H1 (cell line): Measurements from ENCODE around the gene ST6GALNAC2. TPM values are rescaled to one million over a fixed set of nuclear protein-coding genes. Genes with fewer than 3 reads are reported as not detected.

ENCODE experiments used
- CTCF ChIA-PET: fragments of 300-600 bp; sonication (Branson Sonifier 250); formaldehyde crosslinking; loops from one replicate; lab custom pipeline; 2021; ENCODE audit not compliant: partially characterized antibody; lab: Charles Lee
- POLR2A ChIA-PET: fragments of 300-600 bp; sonication (Branson Sonifier 250); formaldehyde crosslinking; loops from one replicate; lab custom pipeline; 2021; ENCODE audit warnings: inconsistent platforms; ENCODE audit not compliant: partially characterized antibody; lab: Charles Lee
- DNase-seq, 2 experiments: peaks; one replicate each; pipeline versions ENCODE4 v3.0.0 to v3.0.0-alpha.2; 2010 to 2022; ENCODE audit warnings: low spot score in 2 of 2, low read depth in 1 of 2, mixed read lengths in 1 of 2
- FAIRE-seq: peaks from 2 replicates; lab custom pipeline; 2011; peaks lifted over from hg19 to GRCh38; lab: Jason Lieb, UNC
- H2AFZ ChIP-seq: 2 replicates; pipeline ENCODE4 v1.8.1; 2012; ENCODE audit warnings: low read length, inconsistent platforms
- H2AK5ac ChIP-seq: 2 replicates; pipeline ENCODE4 v1.6.1; 2013; ENCODE audit warnings: low read depth, low read length
- H2BK120ac ChIP-seq: replicated peaks from 2 replicates; pipeline ENCODE3; 2013; ENCODE audit warnings: low read depth, low read length, inconsistent platforms
- H2BK12ac ChIP-seq: 2 replicates; pipeline ENCODE4 v1.6.1; 2013; ENCODE audit warnings: low read depth, low read length
- H2BK15ac ChIP-seq: 2 replicates; pipeline ENCODE4 v1.6.1; 2013; ENCODE audit warnings: low read length
- H2BK20ac ChIP-seq: 2 replicates; pipeline ENCODE4 v1.6.1; 2013; ENCODE audit warnings: low read length
- H2BK5ac ChIP-seq: 2 replicates; pipeline ENCODE4 v1.6.1; 2013; ENCODE audit warnings: low read depth, low read length
- H3K14ac ChIP-seq: 2 replicates; pipeline ENCODE4 v1.6.1; 2013; ENCODE audit warnings: inconsistent platforms; ENCODE audit not compliant: insufficient read length
- H3K18ac ChIP-seq: 2 replicates; pipeline ENCODE4 v1.6.1; 2013; ENCODE audit warnings: low read length; ENCODE audit errors: extremely low read depth
- H3K23ac ChIP-seq: 2 replicates; pipeline ENCODE4 v1.6.1; 2013; ENCODE audit warnings: inconsistent platforms; ENCODE audit not compliant: insufficient read length
- H3K23me2 ChIP-seq: 2 replicates; pipeline ENCODE4 v1.6.1; 2013; ENCODE audit warnings: low read depth, low read length
- H3K27ac ChIP-seq: 2 replicates; pipeline ENCODE4 v1.6.1; 2011; ENCODE audit warnings: low read depth, low read length, inconsistent platforms
- H3K27me3 ChIP-seq, 4 experiments: replicated peaks in 1 of 4; 1 replicate in 1 of 4; 2 replicates in 3 of 4; pipeline versions ENCODE4 v1.6.1 to v1.8.1; 2011 to 2013; ENCODE audit warnings: low read length in 3 of 4, mild to moderate bottlenecking in 3 of 4, inconsistent platforms in 2 of 4, mixed read lengths in 2 of 4, moderate library complexity in 1 of 4; ENCODE audit not compliant: control insufficient read depth in 3 of 4, insufficient read depth in 3 of 4; ENCODE audit errors: extremely low read depth in 1 of 4
- H3K36me3 ChIP-seq, 4 experiments: 2 replicates each; pipeline versions ENCODE4 v1.6.1 to v1.8.1; 2011 to 2013; ENCODE audit warnings: mild to moderate bottlenecking in 4 of 4, low read length in 3 of 4, moderate library complexity in 2 of 4, control low read depth in 1 of 4, inconsistent platforms in 1 of 4; ENCODE audit not compliant: insufficient read depth in 4 of 4, control insufficient read depth in 2 of 4
- H3K4ac ChIP-seq: replicated peaks from 2 replicates; pipeline ENCODE3; 2013; ENCODE audit warnings: low read length, low read depth, mixed read lengths, inconsistent platforms; ENCODE audit not compliant: insufficient read length
- H3K4me1 ChIP-seq, 4 experiments: replicated peaks in 1 of 4; 1 replicate in 1 of 4; 2 replicates in 3 of 4; pipeline versions ENCODE4 v1.6.1 to v1.8.1; 2011 to 2013; ENCODE audit warnings: low read length in 3 of 4, inconsistent platforms in 2 of 4, mixed read lengths in 1 of 4; ENCODE audit not compliant: insufficient read depth in 4 of 4, control insufficient read depth in 3 of 4
- H3K4me2 ChIP-seq, 2 experiments: 2 replicates each; pipeline versions ENCODE4 v1.6.1 to v1.8.1; 2011 to 2013; ENCODE audit warnings: low read depth in 2 of 2, low read length in 2 of 2, control low read depth in 1 of 2, inconsistent platforms in 1 of 2, mild to moderate bottlenecking in 1 of 2; ENCODE audit not compliant: insufficient read depth in 1 of 2
- H3K4me3 ChIP-seq, 4 experiments: fragments of 200-600, 300-600 bp in 1 of 4; sonication (generic), shearing (Covaris generic), sonication (Bioruptor Twin) in 1 of 4; 2 replicates each; pipeline versions ENCODE4 v1.5.1 to v1.8.1; 2011 to 2016; ENCODE audit warnings: low read length in 4 of 4, low read depth in 3 of 4, control low read depth in 2 of 4, inconsistent platforms in 2 of 4, mild to moderate bottlenecking in 2 of 4, mixed read lengths in 1 of 4, moderate library complexity in 1 of 4; ENCODE audit not compliant: insufficient read depth in 2 of 4; ENCODE audit errors: extremely low read depth in 1 of 4
- H3K56ac ChIP-seq: replicated peaks from 2 replicates; pipeline ENCODE3; 2013; ENCODE audit warnings: low read depth, mild to moderate bottlenecking, mixed read lengths, low read length, inconsistent platforms; ENCODE audit not compliant: insufficient read length
- H3K79me1 ChIP-seq: 2 replicates; pipeline ENCODE4 v1.6.1; 2013; ENCODE audit warnings: low read depth, low read length, control low read depth
- H3K79me2 ChIP-seq, 2 experiments: 2 replicates each; pipeline versions ENCODE4 v1.6.1 to v1.8.1; 2012 to 2013; ENCODE audit warnings: low read length in 2 of 2, mild to moderate bottlenecking in 2 of 2, inconsistent platforms in 1 of 2; ENCODE audit not compliant: insufficient read depth in 2 of 2, control insufficient read depth in 1 of 2
- H3K9ac ChIP-seq, 4 experiments: replicated peaks in 1 of 4; 1 replicate in 1 of 4; 2 replicates in 3 of 4; pipeline versions ENCODE4 v1.6.1 to v1.8.1; 2011 to 2013; ENCODE audit warnings: low read depth in 3 of 4, low read length in 3 of 4, control low read depth in 2 of 4, mild to moderate bottlenecking in 2 of 4, moderate library complexity in 2 of 4, inconsistent platforms in 1 of 4; ENCODE audit errors: extremely low read depth in 1 of 4
- H3K9me3 ChIP-seq, 2 experiments: 2 replicates each; pipeline versions ENCODE4 v1.6.1 to v1.8.1; 2012 to 2013; ENCODE audit warnings: mild to moderate bottlenecking in 2 of 2, moderate library complexity in 2 of 2, control low read depth in 1 of 2, inconsistent platforms in 1 of 2, low read depth in 1 of 2, low read length in 1 of 2, mixed read lengths in 1 of 2; ENCODE audit not compliant: insufficient read depth in 2 of 2
- H4K20me1 ChIP-seq, 2 experiments: replicated peaks in 1 of 2; 2 replicates each; pipeline versions ENCODE3 to v1.8.1; 2011 to 2013; ENCODE audit warnings: inconsistent platforms in 2 of 2, low read length in 2 of 2, mild to moderate bottlenecking in 1 of 2; ENCODE audit not compliant: insufficient read depth in 2 of 2, control insufficient read depth in 1 of 2
- H4K5ac ChIP-seq: 2 replicates; pipeline ENCODE4 v1.6.1; 2013; ENCODE audit warnings: low read length, low read depth, mixed read lengths, inconsistent platforms; ENCODE audit not compliant: insufficient read length
- H4K8ac ChIP-seq: 2 replicates; pipeline ENCODE4 v1.8.0; 2013; ENCODE audit warnings: mild to moderate bottlenecking, moderate library complexity, low read length, inconsistent platforms; ENCODE audit not compliant: insufficient read depth; ENCODE audit errors: extremely low read depth
- H4K91ac ChIP-seq: replicated peaks from 2 replicates; pipeline ENCODE3; 2013; ENCODE audit warnings: low read length, mixed read lengths, inconsistent platforms; ENCODE audit not compliant: insufficient read length
- BCL11A ChIP-seq, 2 experiments: IDR thresholded peaks; one replicate each; pipeline ENCODE4 v1.6.1; 2011; ENCODE audit warnings: low read depth in 2 of 2, low read length in 2 of 2, mild to moderate bottlenecking in 2 of 2
- CBX8 ChIP-seq: fragments of 300-800, 300-1000 bp; sonication (generic); IDR thresholded peaks from 2 replicates; pipeline ENCODE4 v1.7.1; 2016; ENCODE audit warnings: low read depth, low read length, borderline replicate concordance
- CHD1 ChIP-seq: IDR thresholded peaks from 2 replicates; pipeline ENCODE4 v1.6.1; 2012; ENCODE audit warnings: low read depth, low read length, improper control_type of control experiment
- CTBP2 ChIP-seq: IDR thresholded peaks from 2 replicates; pipeline ENCODE4 v1.7.0; 2011; ENCODE audit warnings: borderline replicate concordance, mild to moderate bottlenecking, moderate library complexity, mixed read lengths, low read length; ENCODE audit not compliant: insufficient read depth, insufficient read length
- GABPA ChIP-seq: IDR thresholded peaks from 2 replicates; pipeline ENCODE4 v1.6.1; 2011; ENCODE audit warnings: mild to moderate bottlenecking, low read length, moderate library complexity, borderline replicate concordance; ENCODE audit not compliant: insufficient read depth
- JUN ChIP-seq: IDR thresholded peaks from 2 replicates; pipeline ENCODE4 v1.6.1; 2011; ENCODE audit warnings: low read depth, mild to moderate bottlenecking, improper control_type of control experiment, low read length
- KDM5A ChIP-seq: fragments of 200-600 bp; IDR thresholded peaks from 2 replicates; pipeline ENCODE4 v1.7.1; 2012; ENCODE audit warnings: mild to moderate bottlenecking, low read length, inconsistent platforms, mixed read lengths
- NRF1 ChIP-seq: IDR thresholded peaks from 2 replicates; pipeline ENCODE4 v1.6.1; 2011; ENCODE audit warnings: mild to moderate bottlenecking, low read depth, low read length, improper control_type of control experiment
- SIN3A ChIP-seq, 2 experiments: IDR thresholded peaks in 1 of 2; conservative IDR thresholded peaks in 1 of 2; 2 replicates each; pipeline ENCODE4 v1.6.1; 2011 to 2012; ENCODE audit warnings: low read length in 2 of 2, improper control_type of control experiment in 1 of 2, low read depth in 1 of 2, mild to moderate bottlenecking in 1 of 2
- SIX5 ChIP-seq: IDR thresholded peaks from 2 replicates; pipeline ENCODE4 v1.6.1; 2011; ENCODE audit warnings: mild to moderate bottlenecking, low read depth, low read length
- SP4 ChIP-seq: IDR thresholded peaks from 2 replicates; pipeline ENCODE4 v1.6.1; 2012; ENCODE audit warnings: low read length, inconsistent platforms
- WGBS, 2 experiments: shearing (Covaris generic) in 1 of 2; methylation state at CpG; one replicate each; pipeline versions ENCODE4 v1.1.6 to v1.1.7; 2013 to 2015; ENCODE audit warnings: low lambda C conversion rate in 2 of 2, mixed read lengths in 2 of 2, inconsistent platforms in 1 of 2, low coverage in 1 of 2, missing lambda C conversion rate in 1 of 2; ENCODE audit not compliant: insufficient replicate concordance in 2 of 2, insufficient coverage in 1 of 2, insufficient read length in 1 of 2; ENCODE audit errors: extremely low coverage in 1 of 2, missing lambda C conversion rate in 1 of 2; 5-methylcytosine and 5-hydroxymethylcytosine counted together
- polyA plus RNA-seq, 7 experiments: library from polyadenylated mRNA; depleted of rRNA in 3 of 7; stranded (reverse) in 5 of 7; unstranded in 2 of 7; fragments of >200 nt in 5 of 7; fragments of 200-250 nt in 2 of 7; gene quantifications; 1 replicate in 5 of 7; 2 replicates in 1 of 7; 4 replicates in 1 of 7; pipeline versions ENCODE4 v1.2.1 to v1.2.3, GENCODE V29; 2011 to 2013; ENCODE audit warnings: missing spikeins in 2 of 7, mixed read lengths in 2 of 7
- total RNA-seq: library from RNA; stranded (reverse); fragmentation: NEBNext Ultra II Directional; extraction: Animal tissue kit (Norgen Biotek cat#: 25700); gene quantifications from 2 replicates; pipeline ENCODE4 v1.2.1, GENCODE V29; 2021

ST6GALNAC2 gene
- total and polyA plus RNA-seq, 2 of the 8 experiments (the other 6 are each of a cell fraction or from before 2014, with no cell fraction given) = 0.09 TPM; not detected in 1

DNA sequence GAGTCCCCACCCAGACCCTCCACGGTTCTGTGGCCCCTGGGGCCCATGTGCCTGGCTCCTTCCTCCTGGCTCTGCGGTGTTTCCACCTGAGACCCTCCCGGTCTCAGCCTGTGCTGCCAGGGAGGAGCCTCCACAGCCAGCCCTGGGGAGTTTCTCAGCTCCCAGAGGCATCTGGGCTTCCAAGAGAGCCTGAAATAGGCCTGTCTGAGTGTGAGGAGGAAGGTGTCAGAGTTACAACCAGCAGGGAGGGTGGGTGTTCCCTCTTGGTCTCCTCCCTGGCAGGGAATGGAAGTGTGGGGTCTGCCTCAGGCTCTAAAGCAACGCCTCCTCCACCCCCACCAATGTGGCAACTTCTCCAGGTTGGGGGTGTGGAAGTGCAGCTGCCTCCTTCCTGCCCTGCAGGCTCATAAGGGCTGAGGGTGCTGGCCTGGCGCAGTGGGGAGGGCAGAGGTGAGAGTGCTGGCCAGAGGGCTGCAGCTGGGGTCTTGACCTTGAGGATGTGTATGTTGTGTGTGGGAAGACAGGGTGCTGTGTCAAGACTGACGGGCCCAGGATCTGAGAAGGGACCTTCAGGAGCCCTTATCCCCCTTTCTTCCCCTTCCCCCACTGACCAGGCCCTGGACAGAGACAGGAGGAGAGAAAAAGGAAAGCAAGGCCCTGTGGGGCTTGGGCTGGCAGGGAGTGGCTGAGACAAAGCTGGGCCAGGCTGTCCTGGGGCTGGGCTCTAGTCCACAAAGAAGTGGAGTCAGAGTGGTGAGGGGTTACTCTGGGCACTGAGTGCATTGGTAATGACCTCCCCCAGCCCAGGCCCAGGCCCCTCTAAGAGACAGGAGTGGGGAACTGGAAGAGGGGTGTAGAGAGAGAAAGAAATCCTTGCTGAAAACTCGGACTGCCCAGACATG lies 50.6 kb downstream of the ST6GALNAC2 start:
- peaks cover 8% of the 10 kb centered on the region; the same call in 1 of the 2 replicates for H3K23me2 ChIP-seq
- H3K79me1 ChIP-seq = no peaks in the 10 kb centered on the region
- H3K4ac ChIP-seq = no peak overlapping the region
- no peak overlapping the region for H2BK5ac ChIP-seq
- no peak overlapping the region for H3K23ac ChIP-seq
- H3K79me2 ChIP-seq = no peaks in the 10 kb centered on the region
- H2BK12ac ChIP-seq = no peak overlapping the region
- no peak overlapping the region for H3K27ac ChIP-seq
- no peak overlapping the region for H2AFZ ChIP-seq
- no peaks in the 10 kb centered on the region for H3K9me3 ChIP-seq
- peaks cover 0 to 11% (median 7%) of the 10 kb centered on the region in 4 experiments; a peak in 6 of 7 replicates for H3K4me1 ChIP-seq
- ChIA-PET CTCF (interaction anchor here (1.3 to 15.6 kb wide), 5 partner anchors 11 to 89 kb away, joined by 3 to 260 read pairs (median 11); no protein-coding TSS in a partner anchor), POLR2A (interaction anchor here (1.6 to 5.7 kb wide), 2 partner anchors 15 to 23 kb away, joined by 3 to 28 read pairs; no protein-coding TSS in a partner anchor)
- no peak overlapping the region for H4K8ac ChIP-seq
- no peak overlapping the region for H2BK15ac ChIP-seq
- no peaks in the 10 kb centered on the region for H3K36me3 ChIP-seq
- H4K91ac ChIP-seq = no peak overlapping the region
- H3K27me3 ChIP-seq = peaks cover 8 to 46% (median 37%) of the 10 kb centered on the region in 4 experiments
- no peak overlapping the region for H4K5ac ChIP-seq
- no peak overlapping the region for H3K4me3 ChIP-seq
- no peak overlapping the region for H3K18ac ChIP-seq
- H2BK120ac ChIP-seq = no peak overlapping the region
- no peak overlapping the region for H2BK20ac ChIP-seq
- no peak overlapping the region for H3K14ac ChIP-seq
- no peak overlapping the region; a peak in 1 of 7 replicates for H3K9ac ChIP-seq
- no peak overlapping the region for H2AK5ac ChIP-seq
- no peak overlapping the region for H3K56ac ChIP-seq
- DNase-seq = peak in 1 of 2 experiments; percentile 41
- H3K4me2 ChIP-seq = no peak overlapping the region
- no peaks in the 10 kb centered on the region for H4K20me1 ChIP-seq
- 79% methylated on average over 6 of the region's 7 CpGs; no CpG with 5 or more reads in 1 of the 2 experiments for WGBS, 2 experiments
- FAIRE-seq = no peak
- TF ChIP-seq CTBP2 = no peak
- TF ChIP-seq CBX8 = no peak
- no peak for TF ChIP-seq SIN3A (conservative IDR thresholded peaks at IDR 0.05 in 1 of 2, IDR thresholded peaks at IDR 0.05 in 1 of 2; ENCODE audit: low read depth in 1 of 2, low read length in 2 of 2)
- no peak for TF ChIP-seq SIX5
- no peak for TF ChIP-seq GABPA
- TF ChIP-seq KDM5A = no peak
- TF ChIP-seq NRF1 = no peak
- TF ChIP-seq JUN = no peak
- no peak for TF ChIP-seq BCL11A (IDR thresholded peaks at IDR 0.05; ENCODE audit: low read depth in 2 of 2, low read length in 2 of 2)
- no peak for TF ChIP-seq SP4
- no peak for TF ChIP-seq CHD1
